ENCODE results near the gene UTP15. TPM values are rescaled to one million over a fixed set of nuclear protein-coding genes. Genes with fewer than 3 reads are reported as not detected.

UTP15 gene, protein sequence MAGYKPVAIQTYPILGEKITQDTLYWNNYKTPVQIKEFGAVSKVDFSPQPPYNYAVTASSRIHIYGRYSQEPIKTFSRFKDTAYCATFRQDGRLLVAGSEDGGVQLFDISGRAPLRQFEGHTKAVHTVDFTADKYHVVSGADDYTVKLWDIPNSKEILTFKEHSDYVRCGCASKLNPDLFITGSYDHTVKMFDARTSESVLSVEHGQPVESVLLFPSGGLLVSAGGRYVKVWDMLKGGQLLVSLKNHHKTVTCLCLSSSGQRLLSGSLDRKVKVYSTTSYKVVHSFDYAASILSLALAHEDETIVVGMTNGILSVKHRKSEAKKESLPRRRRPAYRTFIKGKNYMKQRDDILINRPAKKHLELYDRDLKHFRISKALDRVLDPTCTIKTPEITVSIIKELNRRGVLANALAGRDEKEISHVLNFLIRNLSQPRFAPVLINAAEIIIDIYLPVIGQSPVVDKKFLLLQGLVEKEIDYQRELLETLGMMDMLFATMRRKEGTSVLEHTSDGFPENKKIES
- 11.6 TPM for total RNA-seq
- long read RNA-seq, transcript UTP15-201 (13 exons, 3,687 nt), result major isoform, 5 of 5 reads
- long read RNA-seq, partial matches to known transcripts, result 0 of 5 reads
- long read RNA-seq, other reads (novel, unspliced or antisense), result 0 of 5 reads

DNA sequence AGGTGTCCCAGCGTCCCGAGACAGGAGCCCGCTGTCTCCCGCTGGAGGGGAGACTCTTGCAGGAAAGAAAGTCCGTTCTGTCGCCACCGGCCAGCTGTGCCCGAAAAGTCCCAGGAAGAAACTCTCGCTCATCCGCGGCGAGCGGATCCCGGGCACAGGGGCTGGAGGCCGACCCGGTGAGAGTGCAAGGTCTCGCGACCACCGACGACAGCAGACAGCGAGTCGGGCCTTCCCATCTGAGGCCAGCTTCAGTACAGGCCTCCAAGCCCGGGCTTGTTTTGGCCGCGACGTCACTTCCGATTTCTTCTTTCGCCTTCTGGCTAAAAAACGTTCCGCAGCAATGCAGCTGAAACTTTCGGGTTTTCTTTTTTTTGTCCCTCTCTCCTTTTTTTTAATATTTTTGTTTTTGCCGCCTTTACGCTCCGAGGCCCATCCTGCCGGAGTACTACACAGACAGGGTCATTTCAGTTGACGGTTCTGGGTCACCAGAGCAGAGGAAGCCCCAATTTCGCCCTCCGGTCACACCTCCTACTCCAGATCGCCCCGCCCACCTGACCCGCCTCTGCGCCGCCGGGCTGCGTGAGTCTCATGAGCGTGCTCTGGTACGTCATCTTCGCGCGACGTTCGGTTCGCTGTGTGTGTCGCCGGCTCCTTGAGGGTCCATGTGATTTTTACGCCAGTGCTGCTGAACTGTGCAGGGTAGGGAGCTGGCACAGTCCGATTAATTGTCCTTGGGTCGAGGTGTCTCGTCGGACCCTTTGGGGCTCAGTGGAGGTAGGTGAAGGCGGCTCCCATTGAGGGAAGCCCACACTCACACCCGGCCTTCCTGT is at the start of gene UTP15, which contains the start of gene ANKRA2:
UTP15 (plus strand) TSS at position 605 of the 830 bp plus-strand sequence. CDS start 1,602 bp downstream, outside the sequence.
ANKRA2 (minus strand) TSS at position 501 of the 830 bp plus-strand sequence. CDS start 2,758 bp downstream, outside the sequence.
- intact Hi-C loops (cut with DNase I), result no loop called here
- peak; percentile 99 for DNase-seq (ENCODE audit: low spot score)

DNA sequence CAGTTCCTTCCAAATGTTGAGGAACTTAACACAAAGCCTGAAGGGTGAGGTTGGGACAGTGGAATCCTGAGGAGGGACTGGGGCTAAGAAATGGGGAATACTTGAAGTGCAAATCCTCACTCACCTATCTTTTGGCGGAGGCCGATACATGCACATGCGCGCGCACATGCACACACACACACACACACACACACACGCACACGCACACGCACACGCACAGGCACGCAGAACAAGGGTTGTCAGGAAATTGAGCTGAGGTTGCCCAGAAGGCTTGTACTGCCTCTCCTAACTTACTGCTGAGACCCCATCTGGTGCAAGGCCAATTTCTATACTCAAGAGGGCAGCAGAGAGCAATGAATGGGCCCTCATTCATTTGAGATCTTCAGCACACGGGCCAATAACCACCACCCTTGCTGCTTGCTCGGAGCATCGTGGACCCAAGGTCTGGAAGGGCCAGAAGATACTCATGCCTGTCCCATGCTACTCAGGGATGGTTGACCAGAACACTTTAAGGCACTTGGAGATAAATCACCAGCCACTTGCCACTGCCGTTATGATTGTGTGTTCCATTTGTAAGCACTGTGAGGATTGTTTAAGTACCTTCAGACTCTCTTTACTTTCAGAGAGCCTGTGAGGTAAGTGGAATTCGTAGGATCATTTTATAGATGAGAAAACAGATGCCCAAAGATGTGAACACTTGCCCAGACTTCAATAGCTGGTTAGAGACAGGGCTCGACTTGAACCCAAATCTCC is 45.8 kb upstream of the UTP15 start:
- intact Hi-C loops (cut with DNase I), result no loop called here

DNA sequence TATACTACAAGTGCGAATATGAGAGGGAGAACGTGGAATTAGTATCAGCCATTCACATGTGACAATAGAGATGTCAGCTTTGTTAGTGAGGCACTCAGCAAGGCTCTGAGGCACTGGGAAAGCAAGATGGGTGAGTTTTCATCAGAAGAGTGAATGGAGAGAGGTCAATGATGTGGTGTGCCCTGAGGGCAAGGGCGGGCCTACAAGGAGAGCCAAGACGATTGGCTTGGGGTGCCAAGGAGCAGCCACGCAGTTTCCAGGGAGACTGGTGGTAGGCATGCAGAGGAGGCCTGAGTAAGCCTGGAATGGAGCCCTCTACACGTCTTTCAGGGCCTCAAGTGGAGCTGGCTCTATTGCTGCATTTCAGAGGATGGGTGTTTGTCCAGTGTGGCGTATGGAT is 42.6 kb upstream of the UTP15 start:
- DNase-seq (ENCODE audit: low spot score), result no peak
- intact Hi-C loops (cut with DNase I), result no loop called here

More for the DNA sequence above, 45.8 kb upstream of the UTP15 start:
- no peak for DNase-seq (ENCODE audit: low spot score)

DNA sequence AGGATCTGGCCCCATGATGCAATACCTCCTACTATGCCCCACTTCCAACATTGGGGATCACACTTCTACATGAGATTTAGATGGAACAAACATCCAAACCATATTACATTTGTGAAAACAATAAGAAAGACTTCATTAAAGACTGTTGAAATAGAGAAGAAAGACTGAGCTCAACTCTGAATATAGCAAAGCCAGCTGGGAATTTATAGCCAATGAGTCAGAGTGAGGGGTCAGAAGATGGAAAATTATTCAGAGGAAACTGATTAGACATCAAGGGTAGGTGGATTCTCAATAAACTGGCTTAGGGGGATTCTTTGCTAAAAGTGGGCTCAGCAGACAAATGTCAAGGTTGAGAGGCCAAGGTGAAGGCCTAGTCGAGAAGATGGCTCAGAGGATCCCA is 41.7 kb upstream of the UTP15 start:
- no peak for DNase-seq (ENCODE audit: low spot score)
- intact Hi-C loops (cut with DNase I), result no loop called here

DNA sequence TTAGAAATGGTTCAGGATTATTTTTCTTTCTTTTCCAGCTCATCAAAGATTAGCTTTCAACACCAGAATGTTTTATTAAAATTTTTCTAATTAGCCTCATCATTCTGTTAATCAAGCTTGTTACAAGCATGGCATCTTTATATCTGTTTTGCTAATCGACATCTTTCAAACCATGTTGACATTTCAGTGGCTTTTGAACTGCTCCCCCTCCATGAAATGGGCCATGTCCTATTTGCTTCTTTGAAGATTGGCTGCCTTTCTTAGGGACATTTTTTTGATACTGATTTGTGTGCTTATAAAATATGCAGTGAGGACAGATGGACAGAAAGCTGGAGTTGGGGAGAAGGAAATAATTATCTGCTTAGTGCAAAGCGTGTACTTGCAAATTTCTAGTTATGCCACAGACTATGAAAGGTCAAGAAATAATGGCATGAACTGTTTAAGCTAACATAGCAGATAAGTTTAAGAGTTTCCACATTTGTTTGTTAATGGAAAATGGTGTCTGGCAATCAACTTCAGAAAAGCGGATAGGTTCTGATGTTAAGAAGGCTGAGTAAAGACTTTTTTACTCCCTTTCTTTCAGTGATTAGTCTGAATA is 39.8 kb upstream of the UTP15 start:
- intact Hi-C loops (cut with DNase I), result no loop called here
- no peak for DNase-seq (ENCODE audit: low spot score)

DNA sequence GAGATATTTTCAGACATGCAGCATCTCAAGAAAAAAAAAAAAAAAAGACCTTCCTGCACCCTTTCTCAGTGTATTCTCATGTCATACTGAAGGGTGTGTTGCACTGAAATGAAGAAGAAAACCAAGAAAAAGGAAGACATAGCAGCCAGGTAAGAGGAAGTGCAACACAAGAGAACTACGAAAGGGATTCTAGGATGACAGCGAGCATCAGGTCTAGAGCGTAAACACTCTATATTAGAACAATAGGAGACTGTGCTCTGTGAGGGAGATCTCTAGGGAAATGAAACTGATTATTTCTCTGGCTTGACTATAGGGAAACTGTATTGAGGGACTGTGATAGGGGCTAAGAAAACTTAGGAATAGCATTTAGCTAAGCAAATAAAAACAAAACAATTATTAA is 37.3 kb upstream of the UTP15 start:
- DNase-seq (ENCODE audit: low spot score), result no peak
- intact Hi-C loops (cut with DNase I), result no loop called here

DNA sequence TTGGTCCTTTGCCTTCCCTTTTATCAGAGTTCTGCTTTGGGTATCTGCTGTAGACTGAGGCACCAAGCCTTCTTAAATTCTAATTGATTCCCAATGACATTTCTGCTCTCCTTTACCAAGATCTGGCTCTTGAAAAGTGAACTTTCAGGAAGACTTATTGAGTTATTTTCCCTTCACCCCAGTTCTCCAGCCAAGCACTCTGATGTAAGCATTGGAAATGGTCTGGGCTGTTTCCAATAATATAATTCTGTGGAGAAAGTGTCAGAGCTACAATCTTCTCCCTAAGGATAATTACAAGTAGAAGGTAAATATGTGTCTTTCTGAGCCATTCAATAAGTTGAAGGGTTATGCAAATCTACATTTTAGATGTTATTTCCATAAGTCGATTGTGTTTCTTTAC is 36.5 kb upstream of the UTP15 start:
- intact Hi-C loops (cut with DNase I), result no loop called here
- DNase-seq (ENCODE audit: low spot score), result no peak

DNA sequence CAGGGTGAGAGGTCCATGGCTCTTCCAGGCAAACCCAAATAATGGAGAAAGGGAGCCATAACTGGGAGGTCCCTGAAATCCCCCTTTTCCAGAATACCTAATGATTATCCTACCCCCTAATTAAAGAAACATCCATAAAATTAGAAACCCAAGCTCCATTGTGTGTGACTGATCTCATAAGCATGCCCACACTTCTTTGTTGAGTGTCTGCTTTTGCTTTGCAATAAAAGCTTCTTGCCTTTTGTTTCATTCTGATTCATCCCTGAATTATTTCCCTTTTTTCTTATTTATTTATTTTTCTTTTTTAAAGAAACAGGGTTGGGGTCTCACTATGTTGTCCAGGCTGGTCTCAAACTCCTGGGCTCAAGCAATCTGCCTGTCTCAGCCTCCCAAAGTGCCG is 34.2 kb upstream of the UTP15 start:
- intact Hi-C loops (cut with DNase I), result no loop called here
- no peak for DNase-seq (ENCODE audit: low spot score)

DNA sequence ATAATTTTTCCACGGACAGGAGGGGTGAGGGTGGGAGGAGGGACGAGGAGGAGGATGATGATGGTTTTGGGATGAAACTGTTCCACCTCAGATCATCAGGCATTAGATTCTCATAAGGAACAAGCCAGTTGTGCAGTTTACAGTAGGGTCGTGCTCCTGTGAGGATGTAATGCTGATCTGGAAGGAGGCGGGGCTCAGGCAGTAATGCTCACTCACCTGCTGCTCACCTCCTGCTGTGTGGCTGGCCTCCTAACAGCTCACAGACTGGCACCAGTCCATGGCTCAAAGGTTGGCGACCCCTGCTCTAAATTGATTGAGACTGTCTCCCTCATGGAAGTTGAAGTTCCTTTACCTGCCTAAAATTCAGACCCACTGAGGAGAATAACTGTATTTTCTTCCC is 33.3 kb upstream of the UTP15 start:
- no peak for DNase-seq (ENCODE audit: low spot score)
- intact Hi-C loops (cut with DNase I), result no loop called here

DNA sequence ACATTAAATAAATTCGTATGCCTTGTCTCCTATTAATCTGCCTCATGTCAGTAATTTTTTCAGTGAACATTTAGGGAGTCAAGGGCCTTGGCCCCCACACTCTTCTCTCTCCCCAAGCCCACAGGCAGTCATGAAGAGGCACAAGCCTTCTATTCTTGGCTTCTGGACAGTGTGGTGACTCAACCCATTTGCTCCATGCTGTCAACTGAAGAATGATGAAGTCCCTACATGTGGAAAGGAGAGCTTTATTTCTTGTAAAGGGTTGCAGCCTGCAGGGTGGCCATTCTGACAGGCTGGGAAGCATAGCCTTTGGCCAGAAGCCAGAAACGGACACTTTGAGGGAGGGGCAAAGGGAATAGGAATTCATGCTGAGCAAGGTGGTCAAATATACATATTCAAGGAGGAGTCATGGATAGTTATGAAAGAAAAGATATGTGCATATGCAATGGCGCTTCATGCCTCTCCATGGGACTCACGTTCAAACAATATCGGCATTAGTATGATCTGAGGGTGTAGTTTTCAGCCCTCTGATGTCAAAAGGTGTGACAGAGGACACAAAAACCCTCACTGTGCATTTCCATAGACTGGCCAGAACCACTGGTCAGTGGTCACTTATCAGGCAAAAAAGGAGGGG is 31.4 kb upstream of the UTP15 start:
- DNase-seq (ENCODE audit: low spot score), result no peak
- intact Hi-C loops (cut with DNase I), result no loop called here

DNA sequence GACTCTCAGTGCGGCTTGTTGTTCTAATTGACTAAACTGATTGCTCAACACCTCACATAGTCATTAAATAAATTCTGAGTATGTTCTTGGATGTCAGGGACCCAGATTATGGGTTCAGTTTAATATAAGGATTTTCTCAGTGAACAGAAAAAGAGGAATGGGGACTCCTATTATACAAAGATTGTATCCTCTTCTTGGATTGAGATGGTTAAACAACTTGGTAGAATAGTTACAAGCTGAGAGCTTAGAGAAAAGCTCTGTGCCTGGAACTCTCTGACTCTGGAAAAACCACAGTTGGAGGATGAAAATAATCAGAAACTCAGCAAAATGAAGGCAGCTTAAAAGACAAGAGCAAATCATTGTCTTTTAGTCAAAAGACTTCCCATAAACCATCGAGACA is 30.6 kb upstream of the UTP15 start:
- no peak for DNase-seq (ENCODE audit: low spot score)
- intact Hi-C loops (cut with DNase I), result loop anchor here (5.0 kb wide), 1 partner anchor 453 kb away; no protein-coding TSS in a partner anchor

DNA sequence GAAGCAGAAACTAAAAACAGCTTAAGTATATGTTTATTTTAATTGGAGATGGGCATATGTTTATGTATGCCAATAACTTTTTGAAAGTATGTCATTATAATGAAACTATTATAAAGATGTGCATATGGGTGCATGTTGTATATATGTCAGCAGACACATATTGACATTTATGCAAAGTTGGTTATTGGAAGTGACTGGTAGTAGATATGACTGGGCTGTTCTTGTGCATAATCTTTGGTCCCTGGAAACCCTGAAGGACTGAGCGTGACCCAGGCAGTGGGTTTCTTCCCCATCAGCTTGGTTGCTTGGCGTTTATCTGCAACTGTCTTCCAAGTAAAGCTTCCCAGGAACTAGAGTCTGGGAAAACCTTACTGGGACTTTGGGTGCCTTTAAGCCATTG is 25.8 kb upstream of the UTP15 start:
- intact Hi-C loops (cut with DNase I), result loop anchor here (5.0 kb wide), 1 partner anchor 457 kb away; no protein-coding TSS in a partner anchor

DNA sequence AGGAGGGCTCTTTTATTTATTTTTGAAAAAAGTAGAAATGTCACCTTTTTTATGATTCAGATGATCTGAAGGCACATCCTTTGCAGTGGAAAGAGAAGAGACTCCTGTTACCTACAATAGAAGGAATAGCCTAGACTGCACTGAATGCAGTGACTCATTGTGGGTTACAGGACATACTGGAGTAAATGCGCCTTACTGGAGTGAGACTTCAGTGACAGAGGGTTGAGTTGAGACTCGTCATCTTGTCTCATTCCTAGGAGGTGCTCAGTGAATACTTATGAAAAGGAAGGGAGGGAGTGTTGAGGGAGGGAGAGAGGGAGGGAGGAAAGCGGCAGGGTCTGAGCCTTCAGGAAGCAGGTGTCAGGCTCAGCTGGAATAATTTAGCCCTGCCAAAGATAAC is 25.4 kb upstream of the UTP15 start:
- intact Hi-C loops (cut with DNase I), result no loop called here
- DNase-seq (ENCODE audit: low spot score), result no peak

More for the DNA sequence above, 25.8 kb upstream of the UTP15 start:
- DNase-seq (ENCODE audit: low spot score), result no peak

DNA sequence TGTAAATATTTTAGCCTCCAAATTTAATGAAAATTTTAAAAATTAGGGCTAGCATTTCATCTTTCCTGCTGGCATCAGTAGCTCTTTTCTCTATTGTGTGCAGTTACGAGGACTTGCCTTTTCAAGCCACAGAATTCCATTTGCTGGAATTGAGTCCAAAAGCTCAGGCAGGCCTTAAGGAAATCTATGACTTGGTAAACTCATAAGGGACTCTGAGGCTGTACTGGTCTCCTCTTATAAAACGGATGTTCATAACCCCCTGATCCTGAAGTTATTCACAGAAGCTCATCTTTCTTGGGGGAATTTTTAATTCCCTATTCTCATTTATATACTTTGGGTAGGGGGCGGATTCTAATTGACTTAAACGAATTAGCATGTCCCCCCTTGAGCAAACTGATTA is 23.5 kb upstream of the UTP15 start:
- DNase-seq (ENCODE audit: low spot score), result no peak
- intact Hi-C loops (cut with DNase I), result no loop called here

DNA sequence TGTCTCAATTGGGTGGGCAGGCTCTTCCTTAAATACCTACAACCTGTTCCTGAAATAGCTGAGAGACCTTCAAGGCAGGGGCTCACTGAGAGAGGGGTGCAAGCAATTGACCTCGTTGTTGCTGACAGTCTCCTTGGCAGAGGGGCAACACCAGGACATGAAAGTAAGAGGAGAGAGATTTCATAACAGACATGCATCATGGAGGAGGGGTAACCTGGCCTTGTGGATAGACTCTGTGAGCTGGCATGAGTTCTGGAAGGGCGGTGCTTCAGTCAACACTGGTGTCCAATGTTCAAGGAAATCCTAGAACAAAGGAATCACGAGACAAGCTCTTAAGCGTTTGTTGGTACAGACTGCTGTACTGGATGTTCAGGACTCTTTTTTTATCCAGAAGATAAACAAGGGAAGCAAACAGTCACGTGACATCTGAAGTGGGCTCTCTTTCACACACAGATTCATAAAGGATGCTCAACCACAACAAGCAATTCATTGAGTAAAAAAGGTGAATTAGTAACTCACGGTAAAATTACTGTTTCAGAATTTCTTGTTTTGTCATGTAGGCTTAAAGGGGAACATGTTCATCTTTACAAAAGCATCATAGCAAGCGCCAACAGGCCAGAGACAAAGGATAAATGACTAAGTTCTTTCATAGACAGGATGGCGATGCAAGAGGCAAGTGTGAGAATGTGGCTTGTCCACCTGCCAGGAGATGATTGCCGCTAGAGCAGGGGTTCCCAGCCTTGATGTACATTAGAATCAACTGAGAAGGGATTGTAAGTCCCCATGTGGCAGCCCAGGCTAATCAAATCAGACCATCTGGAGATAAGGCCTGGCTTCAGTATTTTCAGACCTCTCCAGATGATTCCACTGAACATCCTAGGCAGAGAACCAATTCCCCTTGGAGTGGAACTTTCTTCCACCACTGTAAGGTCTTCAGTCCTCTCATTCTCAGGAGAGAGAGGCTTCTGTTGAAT is 20.8 kb upstream of the UTP15 start:
- DNase-seq (ENCODE audit: low spot score), result no peak
- intact Hi-C loops (cut with DNase I), result no loop called here

DNA sequence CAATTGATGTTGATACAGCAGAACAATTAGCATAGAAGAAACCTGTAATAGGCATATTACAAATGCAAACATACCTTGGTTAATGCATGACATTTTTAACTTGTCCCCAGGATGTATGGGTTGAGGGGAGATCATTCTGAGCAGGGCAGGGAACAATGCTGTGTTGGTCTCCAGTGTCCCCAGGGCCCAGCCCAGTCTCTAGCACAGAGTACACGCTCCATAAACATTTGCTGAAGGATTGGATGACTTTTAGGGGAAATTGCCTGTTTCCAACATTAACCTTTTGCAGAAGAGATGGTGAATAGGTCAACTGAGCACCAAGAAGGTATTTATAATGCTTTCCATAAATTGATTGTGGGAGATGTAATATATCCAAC is 20.2 kb upstream of the UTP15 start:
- intact Hi-C loops (cut with DNase I), result no loop called here

DNA sequence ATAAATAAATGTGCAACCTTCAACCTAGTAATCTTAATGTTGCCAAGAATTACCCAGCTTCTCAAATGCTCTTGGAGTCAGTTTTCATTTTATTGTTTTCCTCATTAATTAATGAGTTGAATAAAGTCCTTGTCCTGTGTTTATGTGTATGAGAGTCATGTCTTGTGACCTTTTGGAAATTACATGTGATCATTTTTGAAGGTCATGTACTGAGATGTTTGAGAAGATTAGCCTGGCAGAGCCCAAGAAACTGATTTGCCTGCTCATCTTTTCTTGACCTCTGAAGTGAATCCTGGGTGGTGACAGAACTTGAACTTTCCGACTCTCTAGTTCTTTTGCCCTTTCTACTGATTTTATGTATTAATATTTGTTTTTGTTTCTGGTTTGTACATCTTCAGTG is 15.5 kb upstream of the UTP15 start:
- no peak for DNase-seq (ENCODE audit: low spot score)
- intact Hi-C loops (cut with DNase I), result no loop called here

More for the DNA sequence above, 20.2 kb upstream of the UTP15 start:
- DNase-seq (ENCODE audit: low spot score), result no peak
